Neuronal stem cell (in vitro differentiated cells): Measurements from ENCODE around the gene HP1BP3.

Source experiments
- DNase-seq: peaks from one replicate; pipeline ENCODE4 v3.0.0-alpha.2; 2013; ENCODE audit warnings: low spot score
- H2AFZ ChIP-seq: one replicate; pipeline ENCODE4 v1.6.1; 2013; ENCODE audit warnings: mild to moderate bottlenecking, low read length, inconsistent platforms
- H2AK5ac ChIP-seq: 2 replicates; pipeline ENCODE4 v1.6.1; 2013; ENCODE audit warnings: low read depth, mild to moderate bottlenecking, inconsistent platforms, low read length, moderate library complexity, mixed read lengths
- H2BK120ac ChIP-seq: 2 replicates; pipeline ENCODE4 v1.6.1; 2013; ENCODE audit warnings: low read depth, mild to moderate bottlenecking, inconsistent platforms, low read length, moderate library complexity, mixed read lengths
- H2BK12ac ChIP-seq: one replicate; pipeline ENCODE4 v1.6.1; 2013; ENCODE audit warnings: low read length, inconsistent platforms
- H2BK15ac ChIP-seq: 2 replicates; pipeline ENCODE4 v1.6.1; 2013; ENCODE audit warnings: mild to moderate bottlenecking, low read length, inconsistent platforms, mixed read lengths
- H2BK5ac ChIP-seq: one replicate; pipeline ENCODE4 v1.6.1; 2013; ENCODE audit warnings: inconsistent platforms, mild to moderate bottlenecking, low read length, moderate library complexity
- H3K14ac ChIP-seq: one replicate; pipeline ENCODE4 v1.6.1; 2013; ENCODE audit warnings: low read length, inconsistent platforms
- H3K18ac ChIP-seq: 2 replicates; pipeline ENCODE4 v1.6.1; 2013; ENCODE audit warnings: low read length, inconsistent platforms
- H3K23ac ChIP-seq: 2 replicates; pipeline ENCODE4 v1.6.1; 2013; ENCODE audit warnings: low read depth, mild to moderate bottlenecking, mixed read lengths, low read length, inconsistent platforms; ENCODE audit not compliant: poor library complexity
- H3K27ac ChIP-seq: replicated peaks from 3 replicates; pipeline ENCODE4 v1.5.1; 2013; ENCODE audit warnings: low read length, inconsistent platforms
- H3K27me3 ChIP-seq, 3 experiments: 2 replicates each; pipeline ENCODE4 v1.6.1; 2013; ENCODE audit warnings: low read length in 3 of 3, mild to moderate bottlenecking in 2 of 3, inconsistent platforms in 1 of 3, low read depth in 1 of 3, mixed read lengths in 1 of 3, moderate library complexity in 1 of 3; ENCODE audit not compliant: control insufficient read depth in 3 of 3, insufficient read depth in 3 of 3
- H3K36me3 ChIP-seq, 2 donors: replicated peaks in 1 of 2; 2 replicates each; pipeline ENCODE4 v1.6.1; 2013; ENCODE audit warnings: low read length in 2 of 2; ENCODE audit not compliant: control insufficient read depth in 2 of 2, insufficient read depth in 2 of 2
- H3K4ac ChIP-seq: 2 replicates; pipeline ENCODE4 v1.6.1; 2013; ENCODE audit warnings: inconsistent platforms, mild to moderate bottlenecking, low read length, moderate library complexity
- H3K4me1 ChIP-seq, 2 donors: 1 replicate in 1 of 2; 2 replicates in 1 of 2; pipeline ENCODE4 v1.6.1; 2013; ENCODE audit warnings: low read length in 2 of 2, low read depth in 1 of 2; ENCODE audit not compliant: control insufficient read depth in 2 of 2, insufficient read depth in 1 of 2
- H3K4me2 ChIP-seq: one replicate; pipeline ENCODE4 v1.6.1; 2013; ENCODE audit warnings: mild to moderate bottlenecking, low read length, inconsistent platforms; ENCODE audit not compliant: insufficient read depth, poor library complexity, severe bottlenecking
- H3K4me3 ChIP-seq, 2 donors: 2 replicates each; pipeline ENCODE4 v1.5.1; 2013; ENCODE audit warnings: low read length in 2 of 2, mild to moderate bottlenecking in 2 of 2, inconsistent platforms in 1 of 2, moderate library complexity in 1 of 2
- H3K79me1 ChIP-seq: one replicate; pipeline ENCODE4 v1.6.1; 2013; ENCODE audit warnings: low read depth, mild to moderate bottlenecking, inconsistent platforms, low read length, moderate library complexity
- H3K9ac ChIP-seq: one replicate; pipeline ENCODE4 v1.6.1; 2013; ENCODE audit warnings: mild to moderate bottlenecking, low read depth, low read length, inconsistent platforms; ENCODE audit not compliant: poor library complexity
- H3K9me3 ChIP-seq, 2 donors: replicated peaks in 1 of 2; 2 replicates each; pipeline versions ENCODE3 to v1.6.1; 2013; ENCODE audit warnings: low read length in 2 of 2, mild to moderate bottlenecking in 2 of 2, inconsistent platforms in 1 of 2, low read depth in 1 of 2, mixed read lengths in 1 of 2, moderate library complexity in 1 of 2; ENCODE audit not compliant: control insufficient read depth in 2 of 2, insufficient read depth in 1 of 2
- H4K8ac ChIP-seq: one replicate; pipeline ENCODE4 v1.6.1; 2013; ENCODE audit warnings: low read depth, mild to moderate bottlenecking, inconsistent platforms, low read length, moderate library complexity
- H4K91ac ChIP-seq: one replicate; pipeline ENCODE4 v1.6.1; 2013; ENCODE audit warnings: low read length, low read depth, mild to moderate bottlenecking, inconsistent platforms; ENCODE audit not compliant: poor library complexity
- whole genome bisulfite sequencing, 2 donors: extraction: QIAGEN DNeasy Blood & Tissue Kit; methylation state at CpG; one replicate each; pipeline ENCODE4 v1.1.7; 2013; ENCODE audit warnings: missing lambda C conversion rate in 2 of 2, mixed read lengths in 1 of 2; ENCODE audit not compliant: insufficient read length in 2 of 2, insufficient replicate concordance in 1 of 2; ENCODE audit errors: extremely low coverage in 2 of 2; 5-methylcytosine and 5-hydroxymethylcytosine counted together

HP1BP3 gene

DNA sequence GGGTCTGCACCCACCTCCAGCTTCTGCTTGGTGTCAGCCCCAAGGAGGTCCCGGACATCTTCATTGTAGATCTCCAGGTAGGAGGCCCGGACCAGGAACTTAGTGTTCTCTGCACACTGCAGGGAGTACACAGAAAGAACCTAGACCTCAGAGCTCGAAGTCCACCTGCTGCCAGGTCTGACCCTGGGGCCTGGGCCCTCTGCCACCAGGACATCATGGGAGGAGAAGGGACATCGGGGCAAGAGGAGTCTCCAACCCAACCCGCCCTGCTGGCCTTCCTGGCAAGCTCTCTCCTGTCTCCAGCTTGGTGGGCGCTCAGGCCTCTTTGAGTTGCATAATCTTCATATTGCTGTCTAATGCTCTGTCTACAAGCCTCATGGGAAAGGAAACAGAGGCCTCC lies 73.7 kb downstream of the HP1BP3 start:
- no peak for DNase-seq
- no peak overlapping the region for H4K8ac ChIP-seq
- H2BK5ac ChIP-seq, result no peak overlapping the region
- H3K27ac ChIP-seq, result no peak overlapping the region
- H3K27me3 ChIP-seq, result peaks cover 0 to 3% (median 0%) of the 10 kb centered on the region in 3 experiments
- no peak overlapping the region for H2BK120ac ChIP-seq
- H3K4ac ChIP-seq, result no peak overlapping the region
- H2AK5ac ChIP-seq, result no peak overlapping the region
- H2AFZ ChIP-seq, result no peak overlapping the region
- no CpG with 5 or more reads among the region's 6 CpGs for WGBS, 2 donors
- no peak overlapping the region for H3K9ac ChIP-seq
- no peak overlapping the region for H4K91ac ChIP-seq
- H3K9me3 ChIP-seq, result no peaks in the 10 kb centered on the region
- H3K4me2 ChIP-seq, result no peak overlapping the region
- no peak overlapping the region for H2BK12ac ChIP-seq
- H3K4me1 ChIP-seq, result peaks cover 4 to 20% of the 10 kb centered on the region in 2 donors
- H3K79me1 ChIP-seq, result peaks cover 2% of the 10 kb centered on the region
- no peak overlapping the region for H3K4me3 ChIP-seq
- no peak overlapping the region for H3K23ac ChIP-seq
- H3K36me3 ChIP-seq, result peaks cover 0 to 2% of the 10 kb centered on the region in 2 donors
- no peak overlapping the region for H3K18ac ChIP-seq
- no peak overlapping the region for H3K14ac ChIP-seq
- H2BK15ac ChIP-seq, result no peak overlapping the region

- peak overlapping the region; percentile 39 for H2BK5ac ChIP-seq
- H3K4me1 ChIP-seq, result peaks cover 2 to 20% of the 10 kb centered on the region in 2 donors
- peaks cover 0 to 2% of the 10 kb centered on the region in 2 donors for H3K36me3 ChIP-seq
- peaks cover 0 to 2% of the 10 kb centered on the region in 2 donors for H3K9me3 ChIP-seq
- H2AK5ac ChIP-seq, result no peak overlapping the region
- H3K27me3 ChIP-seq, result no peaks in the 10 kb centered on the region
- no peak overlapping the region for H4K8ac ChIP-seq
- no peaks in the 10 kb centered on the region for H3K79me1 ChIP-seq
- H3K27ac ChIP-seq, result no peak overlapping the region
- H2BK12ac ChIP-seq, result peak overlapping the region; percentile 16
- no CpG with 5 or more reads among the region's 6 CpGs for WGBS, 2 donors
- H3K4me2 ChIP-seq, result no peak overlapping the region
- H2AFZ ChIP-seq, result peak overlapping the region; percentile 83
- DNase-seq, result no peak
- no peak overlapping the region for H2BK120ac ChIP-seq
- peak overlapping the region; percentile 57 for H3K23ac ChIP-seq
- peak overlapping the region; percentile 35 for H3K18ac ChIP-seq
- no peak overlapping the region for H2BK15ac ChIP-seq
- peak overlapping the region in 1 of 2 donors; percentile 3 for H3K4me3 ChIP-seq
- peak overlapping the region; percentile 44 for H3K14ac ChIP-seq
- H3K4ac ChIP-seq, result peak overlapping the region; percentile 76
- no peak overlapping the region for H3K9ac ChIP-seq
- H4K91ac ChIP-seq, result no peak overlapping the region
Measured at GRCh38 chr1:20712215-20712577, 74.9 kb downstream of the HP1BP3 start.

GRCh38 chr1:20711285-20712214 lies 75.6 kb downstream of the HP1BP3 start:
- Histone ChIP-seq H3K18ac (peak overlapping the region; percentile 48), H2AFZ (peak overlapping the region; percentile 83), H2BK5ac (peak overlapping the region; percentile 39), H3K14ac (peak overlapping the region; percentile 44), H3K4me2 (no peak overlapping the region), H3K4me1 (peaks cover 2 to 20% of the 10 kb centered on the region in 2 donors), H2AK5ac (peak overlapping the region; percentile 56), H3K4me3 (no peak overlapping the region), H3K9me3 (peaks cover 0 to 2% of the 10 kb centered on the region in 2 donors), H3K27me3 (no peaks in the 10 kb centered on the region), H3K23ac (peak overlapping the region; percentile 57), H3K9ac (no peak overlapping the region), H2BK12ac (no peak overlapping the region), H3K36me3 (peaks cover 0 to 4% of the 10 kb centered on the region in 2 donors), H4K91ac (no peak overlapping the region), H3K4ac (peak overlapping the region; percentile 76), H3K79me1 (no peaks in the 10 kb centered on the region), H2BK120ac (no peak overlapping the region), H3K27ac (no peak overlapping the region), H4K8ac (no peak overlapping the region), H2BK15ac (no peak overlapping the region)
- DNase-seq, result no peak
- no CpG with 5 or more reads among the region's 29 CpGs for WGBS, 2 donors

DNA sequence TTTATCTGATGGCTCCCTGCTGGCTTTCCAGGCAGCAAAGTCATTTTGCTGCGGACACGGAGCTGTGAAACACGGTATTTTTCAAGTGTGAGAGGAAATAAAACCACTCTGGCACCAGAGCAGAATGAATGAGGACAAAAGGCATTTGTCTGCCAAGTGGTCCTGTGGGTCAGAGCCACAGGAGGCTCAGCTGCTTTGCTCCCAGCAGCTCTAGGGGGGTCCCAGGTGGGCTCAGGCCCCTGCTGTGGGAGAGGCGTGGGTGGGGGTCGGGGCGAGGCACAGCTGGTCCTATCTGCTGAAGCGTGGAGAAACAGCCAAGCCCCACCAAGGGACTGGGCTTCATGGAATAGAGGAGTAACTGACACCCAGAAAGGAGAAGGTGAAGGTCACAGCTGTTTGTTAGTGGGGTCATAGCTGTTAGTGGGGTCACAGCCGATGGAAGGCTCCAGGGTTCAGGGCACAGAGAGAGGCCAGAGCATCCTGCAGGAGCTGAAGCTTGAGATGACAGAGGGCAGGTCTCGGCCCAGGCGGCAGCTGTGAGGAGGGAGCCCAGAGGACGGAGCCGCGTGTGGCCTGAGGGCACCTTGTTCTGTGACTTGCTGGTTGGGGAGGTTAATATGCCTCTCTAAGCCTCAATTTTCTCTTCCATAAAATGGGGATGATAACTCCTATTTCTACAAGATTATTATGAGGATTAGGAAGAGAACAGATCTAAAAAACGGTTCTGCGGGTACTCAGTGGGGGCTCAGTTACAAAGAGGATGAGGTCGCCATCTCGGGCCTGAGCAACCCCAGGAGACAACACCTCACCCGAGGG lies 76.4 kb downstream of the HP1BP3 start:
- H3K4me1 ChIP-seq, result peaks cover 2 to 20% of the 10 kb centered on the region in 2 donors
- H2BK12ac ChIP-seq, result no peak overlapping the region
- no peak overlapping the region for H3K14ac ChIP-seq
- H2BK15ac ChIP-seq, result no peak overlapping the region
- no peak overlapping the region for H2BK120ac ChIP-seq
- H3K79me1 ChIP-seq, result no peaks in the 10 kb centered on the region
- DNase-seq, result no peak
- no peak overlapping the region for H3K9ac ChIP-seq
- H3K23ac ChIP-seq, result peak overlapping the region; percentile 6
- no peak overlapping the region for H2BK5ac ChIP-seq
- H3K27ac ChIP-seq, result no peak overlapping the region
- no peak overlapping the region for H4K8ac ChIP-seq
- no peak overlapping the region for H3K4me2 ChIP-seq
- no CpG with 5 or more reads among the region's 18 CpGs for WGBS, 2 donors
- peak overlapping the region; percentile 83 for H2AFZ ChIP-seq
- H2AK5ac ChIP-seq, result no peak overlapping the region
- peak overlapping the region; percentile 71 for H3K18ac ChIP-seq
- no peak overlapping the region for H3K4ac ChIP-seq
- peaks cover 0 to 2% of the 10 kb centered on the region in 2 donors for H3K9me3 ChIP-seq
- peaks cover 0 to 4% of the 10 kb centered on the region in 2 donors for H3K36me3 ChIP-seq
- H3K4me3 ChIP-seq, result no peak overlapping the region
- H4K91ac ChIP-seq, result no peak overlapping the region
- no peaks in the 10 kb centered on the region for H3K27me3 ChIP-seq
